ENCODE data around the gene KHK.
A peak's percentile ranks its signal among the peaks of the same experiment; 100 is the strongest.

KHK gene

GRCh38 chr2:27093430-27094352, 7.1 kb downstream of the KHK start:
- no peaks in the 10 kb centered on the region for H3K27me3 ChIP-seq (replicated peaks; ENCODE audit: control insufficient read depth, insufficient read depth, low read length)
- H3K36me3 ChIP-seq (ENCODE audit: control insufficient read depth, insufficient read depth, low read length, severe bottlenecking): no peaks in the 10 kb centered on the region
- no peaks in the 10 kb centered on the region for H3K9me3 ChIP-seq (ENCODE audit: control insufficient read depth, low read length)
- H3K4me1 ChIP-seq (ENCODE audit: control insufficient read depth, insufficient read depth, low read length): peaks cover 16% of the 10 kb centered on the region
- no peak overlapping the region for H3K9ac ChIP-seq (ENCODE audit: low read length)
- no peak for DNase-seq (ENCODE audit: low read depth)
- H3K4me3 ChIP-seq (ENCODE audit: low read length): no peak overlapping the region

- H3K9me3 ChIP-seq (ENCODE audit: control insufficient read depth, low read length): no peaks in the 10 kb centered on the region
- no peak overlapping the region for H3K9ac ChIP-seq (ENCODE audit: low read length)
- no peaks in the 10 kb centered on the region for H3K36me3 ChIP-seq (ENCODE audit: control insufficient read depth, insufficient read depth, low read length, severe bottlenecking)
- peaks cover 16% of the 10 kb centered on the region for H3K4me1 ChIP-seq (ENCODE audit: control insufficient read depth, insufficient read depth, low read length)
- no peak for DNase-seq (ENCODE audit: low read depth)
- no peak overlapping the region for H3K4me3 ChIP-seq (ENCODE audit: low read length)
- H3K27me3 ChIP-seq (replicated peaks; ENCODE audit: control insufficient read depth, insufficient read depth, low read length): no peaks in the 10 kb centered on the region
Measured at GRCh38 chr2:27094353-27094984, 7.9 kb downstream of the KHK start.

- Histone ChIP-seq H3K9ac (ENCODE audit: low read length) (no peak overlapping the region), H3K9me3 (ENCODE audit: control insufficient read depth, low read length) (no peaks in the 10 kb centered on the region), H3K36me3 (ENCODE audit: control insufficient read depth, insufficient read depth, low read length, severe bottlenecking) (no peaks in the 10 kb centered on the region), H3K4me1 (ENCODE audit: control insufficient read depth, insufficient read depth, low read length) (peaks cover 16% of the 10 kb centered on the region), H3K27me3 (replicated peaks; ENCODE audit: control insufficient read depth, insufficient read depth, low read length) (no peaks in the 10 kb centered on the region), H3K4me3 (ENCODE audit: low read length) (no peak overlapping the region)
- DNase-seq (ENCODE audit: low read depth): no peak
Measured at GRCh38 chr2:27095427-27095744, 8.8 kb downstream of the KHK start.

- Histone ChIP-seq H3K36me3 (ENCODE audit: control insufficient read depth, insufficient read depth, low read length, severe bottlenecking) (no peaks in the 10 kb centered on the region), H3K27me3 (replicated peaks; ENCODE audit: control insufficient read depth, insufficient read depth, low read length) (no peaks in the 10 kb centered on the region), H3K9ac (ENCODE audit: low read length) (peak overlapping the region; percentile 68), H3K4me1 (ENCODE audit: control insufficient read depth, insufficient read depth, low read length) (peaks cover 16% of the 10 kb centered on the region), H3K9me3 (ENCODE audit: control insufficient read depth, low read length) (no peaks in the 10 kb centered on the region), H3K4me3 (ENCODE audit: low read length) (peak overlapping the region; percentile 68)
- DNase-seq (ENCODE audit: low read depth): peak; percentile 77
Measured at GRCh38 chr2:27095745-27096651, 9.4 kb downstream of the KHK start.

GRCh38 chr2:27096748-27097297, 10.3 kb downstream of the KHK start:
- no peaks in the 10 kb centered on the region for H3K9me3 ChIP-seq (ENCODE audit: control insufficient read depth, low read length)
- no peak for DNase-seq (ENCODE audit: low read depth)

GRCh38 chr2:27097341-27097740, 10.8 kb downstream of the KHK start:
- Histone ChIP-seq H3K9ac (ENCODE audit: low read length) (no peak overlapping the region), H3K9me3 (ENCODE audit: control insufficient read depth, low read length) (no peaks in the 10 kb centered on the region), H3K4me1 (ENCODE audit: control insufficient read depth, insufficient read depth, low read length) (peaks cover 16% of the 10 kb centered on the region), H3K36me3 (ENCODE audit: control insufficient read depth, insufficient read depth, low read length, severe bottlenecking) (no peaks in the 10 kb centered on the region), H3K27me3 (replicated peaks; ENCODE audit: control insufficient read depth, insufficient read depth, low read length) (no peaks in the 10 kb centered on the region), H3K4me3 (ENCODE audit: low read length) (no peak overlapping the region)
- DNase-seq (ENCODE audit: low read depth): no peak

More at GRCh38 chr2:27096748-27097297, 10.3 kb downstream of the KHK start:
- H3K9ac ChIP-seq (ENCODE audit: low read length): no peak overlapping the region
- no peaks in the 10 kb centered on the region for H3K36me3 ChIP-seq (ENCODE audit: control insufficient read depth, insufficient read depth, low read length, severe bottlenecking)
- H3K4me3 ChIP-seq (ENCODE audit: low read length): no peak overlapping the region
- H3K4me1 ChIP-seq (ENCODE audit: control insufficient read depth, insufficient read depth, low read length): peaks cover 16% of the 10 kb centered on the region
- H3K27me3 ChIP-seq (replicated peaks; ENCODE audit: control insufficient read depth, insufficient read depth, low read length): no peaks in the 10 kb centered on the region

- Histone ChIP-seq H3K9me3 (ENCODE audit: control insufficient read depth, low read length) (no peaks in the 10 kb centered on the region), H3K27me3 (replicated peaks; ENCODE audit: control insufficient read depth, insufficient read depth, low read length) (peaks cover 2% of the 10 kb centered on the region), H3K4me3 (ENCODE audit: low read length) (no peak overlapping the region), H3K9ac (ENCODE audit: low read length) (no peak overlapping the region), H3K4me1 (ENCODE audit: control insufficient read depth, insufficient read depth, low read length) (peaks cover 16% of the 10 kb centered on the region), H3K36me3 (ENCODE audit: control insufficient read depth, insufficient read depth, low read length, severe bottlenecking) (no peaks in the 10 kb centered on the region)
- DNase-seq (ENCODE audit: low read depth): no peak
Measured at GRCh38 chr2:27099334-27099955, 12.9 kb downstream of the KHK start.

GRCh38 chr2:27100036-27100435, 13.5 kb downstream of the KHK start:
- no peaks in the 10 kb centered on the region for H3K9me3 ChIP-seq (ENCODE audit: control insufficient read depth, low read length)
- peaks cover 2% of the 10 kb centered on the region for H3K27me3 ChIP-seq (replicated peaks; ENCODE audit: control insufficient read depth, insufficient read depth, low read length)
- peaks cover 16% of the 10 kb centered on the region for H3K4me1 ChIP-seq (ENCODE audit: control insufficient read depth, insufficient read depth, low read length)
- no peaks in the 10 kb centered on the region for H3K36me3 ChIP-seq (ENCODE audit: control insufficient read depth, insufficient read depth, low read length, severe bottlenecking)
- H3K9ac ChIP-seq (ENCODE audit: low read length): no peak overlapping the region
- DNase-seq (ENCODE audit: low read depth): no peak
- H3K4me3 ChIP-seq (ENCODE audit: low read length): no peak overlapping the region

GRCh38 chr2:27102329-27102728, 15.8 kb downstream of the KHK start:
- no peak for DNase-seq (ENCODE audit: low read depth)
- Histone ChIP-seq H3K36me3 (ENCODE audit: control insufficient read depth, insufficient read depth, low read length, severe bottlenecking) (no peaks in the 10 kb centered on the region), H3K4me1 (ENCODE audit: control insufficient read depth, insufficient read depth, low read length) (peaks cover 12% of the 10 kb centered on the region), H3K9me3 (ENCODE audit: control insufficient read depth, low read length) (no peaks in the 10 kb centered on the region), H3K27me3 (replicated peaks; ENCODE audit: control insufficient read depth, insufficient read depth, low read length) (peaks cover 2% of the 10 kb centered on the region), H3K4me3 (ENCODE audit: low read length) (no peak overlapping the region), H3K9ac (ENCODE audit: low read length) (no peak overlapping the region)

GRCh38 chr2:27105981-27106380, 19.4 kb downstream of the KHK start:
- no peak for DNase-seq (ENCODE audit: low read depth)
- Histone ChIP-seq H3K36me3 (ENCODE audit: control insufficient read depth, insufficient read depth, low read length, severe bottlenecking) (no peaks in the 10 kb centered on the region), H3K9me3 (ENCODE audit: control insufficient read depth, low read length) (no peaks in the 10 kb centered on the region), H3K9ac (ENCODE audit: low read length) (peak overlapping the region; percentile 39), H3K4me3 (ENCODE audit: low read length) (no peak overlapping the region), H3K27me3 (replicated peaks; ENCODE audit: control insufficient read depth, insufficient read depth, low read length) (peaks cover 2% of the 10 kb centered on the region), H3K4me1 (ENCODE audit: control insufficient read depth, insufficient read depth, low read length) (peaks cover 12% of the 10 kb centered on the region)

Data from adipocyte (in vitro differentiated cells).